Lung (tissue), 12 donors: ENCODE data around the gene DCAF17. TPM values are rescaled to one million over a fixed set of nuclear protein-coding genes. Genes with fewer than 3 reads are reported as not detected.

Source experiments
- ATAC-seq: fragments of 200-7000 bp; cut with Tn5 transposase; one replicate; pipeline ENCODE4 v1.9.1; 2020; ENCODE audit warnings: moderate number of reproducible peaks; ENCODE audit not compliant: insufficient read depth, low FRiP score
- DNase-seq, 3 donors: peaks; one replicate each; pipeline ENCODE4 v3.0.0-alpha.2; 2013 to 2017
- H3K27ac ChIP-seq, 2 donors: one replicate each; pipeline ENCODE4 v1.5.1; 2013; ENCODE audit warnings: mild to moderate bottlenecking in 2 of 2, moderate library complexity in 2 of 2, control low read depth in 1 of 2, inconsistent platforms in 1 of 2, low read depth in 1 of 2, low read length in 1 of 2
- H3K27me3 ChIP-seq, 3 donors: one replicate each; pipeline ENCODE4 v1.5.1; 2013; ENCODE audit warnings: low read length in 2 of 3; ENCODE audit not compliant: control insufficient read depth in 3 of 3, insufficient read depth in 3 of 3
- H3K36me3 ChIP-seq, 4 donors: one replicate each; pipeline ENCODE4 v1.5.1; 2013; ENCODE audit warnings: low read length in 4 of 4, mild to moderate bottlenecking in 1 of 4, moderate library complexity in 1 of 4; ENCODE audit not compliant: control insufficient read depth in 4 of 4, insufficient read depth in 4 of 4
- H3K4me1 ChIP-seq, 5 donors: one replicate each; pipeline ENCODE4 v1.5.1; 2013; ENCODE audit warnings: low read length in 5 of 5, mild to moderate bottlenecking in 2 of 5, moderate library complexity in 1 of 5; ENCODE audit not compliant: control insufficient read depth in 5 of 5, insufficient read depth in 5 of 5
- H3K4me3 ChIP-seq: one replicate; pipeline ENCODE4 v1.5.1; 2013; ENCODE audit warnings: mild to moderate bottlenecking, control low read depth, moderate library complexity
- H3K9ac ChIP-seq, 2 donors: one replicate each; pipeline ENCODE4 v1.5.1; 2013; ENCODE audit warnings: low read length in 2 of 2, control low read depth in 1 of 2; ENCODE audit not compliant: insufficient read depth in 1 of 2
- H3K9me3 ChIP-seq, 4 donors: one replicate each; pipeline ENCODE4 v1.5.1; 2013; ENCODE audit warnings: low read length in 3 of 4, mild to moderate bottlenecking in 1 of 4, moderate library complexity in 1 of 4; ENCODE audit not compliant: control insufficient read depth in 4 of 4, insufficient read depth in 3 of 4
- CTCF ChIP-seq: IDR thresholded peaks from 2 replicates; pipeline ENCODE4 v1.5.1; 2012; ENCODE audit warnings: mild to moderate bottlenecking; ENCODE audit errors: control extremely low read depth, extremely low read depth
- WGBS, 2 donors: extraction: QIAGEN DNeasy Blood & Tissue Kit; methylation state at CpG; one replicate each; pipeline ENCODE4 v1.1.7; 2013; 5-methylcytosine and 5-hydroxymethylcytosine counted together
- polyA plus RNA-seq, 2 donors: library from polyadenylated mRNA; stranded (reverse); fragments of 200-250 nt; gene quantifications; one replicate each; pipeline ENCODE4 v1.2.1, GENCODE V29; 2013
- total RNA-seq, 2 donors: library from RNA; depleted of rRNA in 1 of 2; stranded (reverse); fragments of >200 nt in 1 of 2; gene quantifications; one replicate each; pipeline ENCODE4 v1.2.1, GENCODE V29; 2014 to 2021
- donor health status: control.
- donor health status: control.
- donor health status: Bipolar disorder and iron deficiency.
- donor health status: healthy.
- donor health status: DM: yes; HTN: yes; CAD: no.

The DCAF17 gene
- total and polyA plus RNA-seq, 4 donors = 3.1 to 34.4 (median 8.0) TPM

- ATAC-seq (no peak), DNase-seq (no peak)
- H3K4me3 ChIP-seq = no peak overlapping the region
- H3K4me1 ChIP-seq = no peaks in the 10 kb centered on the region
- WGBS, 2 donors = 82 to 91% methylated on average over 2 of the region's 2 CpGs
- peaks cover 0 to 14% (median 6%) of the 10 kb centered on the region in 4 donors for H3K36me3 ChIP-seq
- TF ChIP-seq CTCF = no peak
- no peaks in the 10 kb centered on the region for H3K9me3 ChIP-seq
- no peaks in the 10 kb centered on the region for H3K27me3 ChIP-seq
- no peak overlapping the region for H3K27ac ChIP-seq
- H3K9ac ChIP-seq = no peak overlapping the region
Observed at GRCh38 chr2:171483793-171484192, 49.8 kb downstream of the DCAF17 start.

GRCh38 chr2:171485116-171485515, 51.1 kb downstream of the DCAF17 start:
- no peak for DNase-seq
- Histone ChIP-seq H3K9me3 (no peaks in the 10 kb centered on the region), H3K4me3 (no peak overlapping the region), H3K27ac (no peak overlapping the region), H3K27me3 (no peaks in the 10 kb centered on the region), H3K4me1 (no peaks in the 10 kb centered on the region), H3K36me3 (peaks cover 0 to 14% (median 2%) of the 10 kb centered on the region in 4 donors), H3K9ac (no peak overlapping the region)
- no peak for TF ChIP-seq CTCF
- WGBS, 2 donors = 81 to 84% methylated on average over 1 of the region's 1 CpG
- ATAC-seq = no peak

- DNase-seq (no peak), ATAC-seq (no peak)
- Histone ChIP-seq H3K9me3 (no peaks in the 10 kb centered on the region), H3K4me3 (no peak overlapping the region), H3K36me3 (peaks cover 0 to 8% (median 0%) of the 10 kb centered on the region in 4 donors), H3K27ac (no peak overlapping the region), H3K4me1 (no peaks in the 10 kb centered on the region), H3K27me3 (no peaks in the 10 kb centered on the region), H3K9ac (no peak overlapping the region)
- 97 to 98% methylated on average over 6 of the region's 6 CpGs for WGBS, 2 donors
- no peak for TF ChIP-seq CTCF
Observed at GRCh38 chr2:171487201-171487600, 53.2 kb downstream of the DCAF17 start.

GRCh38 chr2:171487803-171488259, 53.8 kb downstream of the DCAF17 start:
- H3K36me3 ChIP-seq = peaks cover 0 to 8% (median 0%) of the 10 kb centered on the region in 4 donors
- DNase-seq (no peak), ATAC-seq (no peak)
- no peak for TF ChIP-seq CTCF
- H3K4me3 ChIP-seq = no peak overlapping the region
- no peak overlapping the region for H3K27ac ChIP-seq
- no peak overlapping the region for H3K9ac ChIP-seq
- H3K27me3 ChIP-seq = no peaks in the 10 kb centered on the region
- H3K4me1 ChIP-seq = no peaks in the 10 kb centered on the region
- no peaks in the 10 kb centered on the region for H3K9me3 ChIP-seq
- 81 to 88% methylated on average over 4 of the region's 4 CpGs for WGBS, 2 donors
